GM19463 (cell line): ENCODE measurements around the gene CHIC2.
"Not testable (repeated sequence)": the region's sequence is repeated elsewhere in the genome, so short reads cannot be mapped to it uniquely, and the experiment has no call there.

Source experiments
- ATAC-seq: cut with Tn5 transposase; IDR thresholded peaks from one replicate; pipeline ENCODE4 v1.9.1; 2021; ENCODE audit warnings: mild to moderate bottlenecking, moderate library complexity; ENCODE audit not compliant: unreplicated experiment

The CHIC2 gene

GRCh38 chr4:54064317-54065111, at the start of gene CHIC2:
TSS of gene CHIC2 (minus strand) at chr4:54064605. CDS start at chr4:54064300, 305 bp downstream.
- peak; percentile 95 for ATAC-seq

- not testable (repeated sequence) for ATAC-seq
These were observed 48.8 kb upstream of the CHIC2 start for GRCh38 chr4:54113206-54113605.

DNA sequence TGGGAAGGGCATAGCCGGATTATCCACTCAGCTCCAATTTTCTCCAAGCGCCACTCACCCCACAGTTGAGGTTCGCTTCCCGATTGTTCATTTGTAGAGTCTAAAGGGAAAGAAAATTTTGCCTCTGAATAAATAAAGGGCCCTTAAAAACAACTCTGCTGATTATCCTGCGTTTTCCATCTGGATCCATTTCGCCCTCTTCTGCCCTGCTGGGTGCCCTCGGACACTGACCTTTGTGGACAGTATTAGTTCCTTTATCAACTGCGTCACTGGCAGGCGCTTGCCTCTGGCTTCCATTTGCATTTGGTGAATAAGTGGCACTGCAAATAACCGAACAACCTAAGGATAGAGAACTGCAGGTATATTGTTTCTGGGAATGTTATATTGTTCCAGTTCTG, 45.6 kb upstream of the CHIC2 start:
- no peak for ATAC-seq

- no peak for ATAC-seq
These were observed 45.0 kb upstream of the CHIC2 start for GRCh38 chr4:54109241-54110018.

DNA sequence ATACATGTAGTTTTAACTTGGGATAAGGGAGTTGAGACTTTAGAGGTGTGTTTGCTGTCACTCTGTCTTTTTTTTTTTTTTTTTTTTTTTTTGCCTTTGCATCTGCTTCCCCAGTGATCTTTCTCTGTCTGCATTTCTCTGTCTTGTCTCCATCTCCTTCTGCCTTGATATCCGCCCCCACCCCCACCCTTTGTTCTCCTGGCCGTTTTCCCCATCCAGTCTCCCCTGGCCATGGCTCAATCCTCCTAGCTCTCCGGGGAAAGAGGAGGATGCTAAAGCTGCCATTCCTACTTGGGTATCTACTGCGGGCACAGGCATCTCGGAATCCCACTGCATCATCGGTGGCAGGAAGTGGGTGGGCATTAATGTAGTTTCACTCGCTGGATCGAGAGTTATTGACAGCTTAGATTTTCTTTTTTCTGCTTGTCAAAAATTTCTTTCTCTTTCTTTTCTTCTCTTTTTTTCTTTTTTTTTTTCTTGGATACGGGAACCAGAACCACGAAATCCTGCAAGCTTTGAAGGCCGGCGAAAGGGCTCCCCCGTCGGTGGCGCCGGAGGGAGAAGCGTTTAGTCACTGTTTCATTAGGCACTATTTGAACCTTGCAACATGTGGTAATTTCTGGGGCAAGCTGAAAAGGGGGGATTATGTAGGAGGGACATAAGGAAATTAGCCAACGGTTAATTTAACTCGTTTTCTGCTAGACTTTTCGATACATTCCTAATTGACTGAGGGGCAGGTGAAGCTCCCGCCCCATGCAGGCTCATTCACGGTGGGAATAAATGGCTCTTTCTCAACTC, 43.7 kb upstream of the CHIC2 start:
- no peak for ATAC-seq

- ATAC-seq = peak; percentile 26
These were observed 40.5 kb upstream of the CHIC2 start for GRCh38 chr4:54104907-54105306.

GRCh38 chr4:54103190-54103574, 38.8 kb upstream of the CHIC2 start:
- no peak for ATAC-seq

DNA sequence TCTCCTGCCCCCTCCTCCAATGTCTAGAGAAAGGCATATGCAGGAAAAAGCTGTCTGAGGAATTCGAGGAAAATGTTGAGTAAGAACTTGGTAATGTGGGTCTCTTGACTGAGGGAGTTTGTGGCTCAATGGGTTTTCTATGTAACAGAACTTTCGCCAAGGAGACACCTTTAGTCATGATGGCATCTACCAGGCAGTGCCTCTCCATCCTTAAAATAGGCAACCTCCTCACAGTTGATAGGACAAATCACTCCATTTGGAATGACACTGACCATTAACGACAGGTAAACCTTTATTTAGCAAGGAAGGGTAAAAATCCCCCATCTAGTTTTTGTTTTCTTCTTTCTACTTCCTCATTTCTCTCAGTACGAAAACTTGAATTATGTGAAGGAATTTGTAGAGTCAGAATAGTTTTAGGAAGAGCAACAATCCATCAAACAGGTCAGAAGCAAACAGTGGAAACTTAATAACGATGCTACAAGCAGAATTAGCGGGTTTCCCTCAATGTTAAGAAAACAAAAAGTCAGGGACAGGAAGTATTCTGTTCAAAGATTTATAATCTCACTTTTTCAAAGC, 38.2 kb upstream of the CHIC2 start:
- no peak for ATAC-seq

- no peak for ATAC-seq
These were observed 37.0 kb upstream of the CHIC2 start for GRCh38 chr4:54101190-54102041.

DNA sequence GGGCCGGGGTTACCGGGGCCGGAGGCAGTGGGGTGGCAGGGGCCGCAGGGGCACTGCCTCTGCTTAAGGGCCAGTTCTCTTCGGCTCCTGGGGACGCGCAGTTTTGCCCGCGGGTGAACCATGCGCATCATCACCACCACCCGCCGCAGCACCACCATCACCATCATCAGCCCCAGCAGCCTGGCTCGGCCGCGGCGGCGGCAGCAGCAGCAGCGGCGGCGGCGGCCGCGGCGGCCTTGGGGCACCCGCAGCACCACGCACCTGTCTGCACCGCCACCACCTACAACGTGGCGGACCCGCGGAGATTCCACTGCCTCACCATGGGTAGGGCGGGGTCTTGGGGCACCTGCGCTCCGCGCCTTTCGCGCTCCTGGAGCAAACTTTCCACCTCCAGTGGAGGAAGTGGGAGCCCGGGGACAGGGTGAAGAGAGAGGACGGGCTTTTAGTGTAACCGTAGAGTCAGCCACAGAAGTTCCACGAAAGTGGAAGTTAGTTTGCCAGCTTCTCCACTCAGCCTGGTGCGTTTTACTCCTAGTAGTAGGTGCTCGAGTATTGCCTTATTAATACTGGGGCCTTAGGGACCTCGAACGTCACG, 36.3 kb upstream of the CHIC2 start:
- no peak for ATAC-seq

- no peak for ATAC-seq
These were observed 35.6 kb upstream of the CHIC2 start, which contains the start of gene GSX2 for GRCh38 chr4:54099748-54100574. TSS of gene GSX2 (plus strand) at chr4:54100163. CDS start at chr4:54100345, 182 bp downstream.

GRCh38 chr4:54099287-54099747, 34.9 kb upstream of the CHIC2 start:
- ATAC-seq = no peak

- no peak for ATAC-seq
These were observed 34.0 kb upstream of the CHIC2 start for GRCh38 chr4:54098375-54098774.

- no peak for ATAC-seq
These were observed 32.7 kb upstream of the CHIC2 start for GRCh38 chr4:54097152-54097551.

GRCh38 chr4:54096295-54096962, 32.0 kb upstream of the CHIC2 start:
- ATAC-seq = no peak

GRCh38 chr4:54095110-54095825, 30.9 kb upstream of the CHIC2 start:
- ATAC-seq = no peak

DNA sequence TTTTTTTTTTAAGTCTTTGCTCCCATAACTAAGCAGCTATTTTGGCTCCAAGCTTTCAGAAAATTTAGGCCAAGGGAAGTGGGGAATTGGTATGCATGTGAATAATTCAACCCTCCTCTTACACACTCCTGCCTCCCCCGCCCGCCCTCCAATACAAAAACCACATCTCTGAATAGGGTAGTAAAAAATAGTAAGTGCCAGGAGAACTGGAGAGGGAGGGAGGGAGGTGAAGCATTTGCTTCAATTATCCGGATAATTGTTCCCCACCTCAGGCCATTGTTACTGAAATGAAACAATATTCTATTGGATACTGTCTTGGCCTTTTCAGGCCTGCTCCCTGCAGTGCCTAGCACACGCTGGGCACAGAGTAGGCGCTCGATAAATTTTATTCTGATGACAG, 30.0 kb upstream of the CHIC2 start:
- ATAC-seq = no peak
